Endothelial cell of umbilical vein (primary cell): ENCODE data around the gene BASP1.

Source experiments
- EZH2 ChIP-seq: IDR thresholded peaks from 2 replicates; pipeline ENCODE4 v1.6.1; 2012; ENCODE audit warnings: borderline replicate concordance, low read depth, mild to moderate bottlenecking, moderate library complexity, low read length, inconsistent platforms; ENCODE audit not compliant: severe bottlenecking
- FOS ChIP-seq: IDR thresholded peaks from 2 replicates; pipeline ENCODE4 v1.6.1; 2011; ENCODE audit warnings: mild to moderate bottlenecking, low read length, moderate library complexity, borderline replicate concordance; ENCODE audit not compliant: insufficient read depth
- GATA2 ChIP-seq: IDR thresholded peaks from 2 replicates; pipeline ENCODE4 v1.7.0; 2011; ENCODE audit warnings: low read depth, mild to moderate bottlenecking, moderate library complexity, mixed read lengths, low read length; ENCODE audit not compliant: insufficient read length, insufficient read depth
- MYC ChIP-seq: IDR thresholded peaks from one replicate; pipeline ENCODE4 v1.6.1; 2011; ENCODE audit warnings: mild to moderate bottlenecking, low read depth, low read length
- POLR2A ChIP-seq: IDR thresholded peaks from 2 replicates; pipeline ENCODE4 v1.6.1; 2012; ENCODE audit warnings: low read depth, mild to moderate bottlenecking, control low read depth, low read length
- TF ChIP-seq, protein P1 (sequence below): IDR thresholded peaks from 2 replicates; pipeline ENCODE4 v1.6.1; 2011; ENCODE audit not compliant: insufficient read depth, insufficient read length
- TF ChIP-seq, protein P2 (sequence below), 2 donors: IDR thresholded peaks; 1 replicate in 1 of 2; 2 replicates in 1 of 2; pipeline ENCODE4 v1.5.1; 2011; ENCODE audit warnings: low read length in 2 of 2, mild to moderate bottlenecking in 2 of 2, moderate library complexity in 2 of 2, control low read depth in 1 of 2, inconsistent platforms in 1 of 2, low read depth in 1 of 2; ENCODE audit not compliant: insufficient read depth in 1 of 2; ENCODE audit errors: extremely low read depth in 1 of 2

DNA sequence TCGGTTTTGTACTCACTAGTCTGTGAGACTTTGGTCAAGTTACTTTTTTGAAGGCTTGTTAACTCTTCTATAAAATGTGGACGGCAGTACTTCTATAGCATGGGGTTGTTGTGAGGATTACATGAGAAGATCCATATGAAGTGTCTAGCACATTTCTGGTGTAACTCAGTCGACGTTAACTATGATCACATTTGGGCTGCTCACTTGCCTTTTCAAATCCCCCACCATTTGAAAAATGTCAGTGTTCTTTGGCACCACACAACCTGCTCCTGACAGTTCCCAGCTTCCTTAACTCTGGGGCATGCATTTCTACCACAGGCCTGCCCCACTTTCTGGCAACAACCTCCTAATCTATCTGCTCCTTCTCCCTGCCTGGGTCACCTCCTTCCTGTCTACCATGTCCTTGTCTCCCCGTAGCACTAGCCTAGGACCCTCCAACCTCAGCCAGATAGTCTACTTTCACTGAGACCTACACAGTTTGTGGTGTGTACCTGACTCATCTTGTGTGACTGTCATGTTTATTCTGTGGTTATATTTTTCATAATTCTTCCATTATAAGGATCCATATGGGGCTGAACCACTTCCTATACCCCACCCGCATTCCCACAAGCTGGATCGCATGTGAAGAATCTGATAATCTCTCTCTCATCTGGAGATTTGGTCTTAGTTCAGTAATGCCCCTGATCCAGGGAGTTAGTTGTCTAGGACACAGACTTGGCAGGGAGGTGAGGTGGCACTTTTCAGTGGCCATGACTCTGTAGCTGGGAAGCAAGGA is 30.2 kb upstream of the BASP1 start:
- no peak for TF ChIP-seq EZH2
- TF ChIP-seq, protein P1, sequence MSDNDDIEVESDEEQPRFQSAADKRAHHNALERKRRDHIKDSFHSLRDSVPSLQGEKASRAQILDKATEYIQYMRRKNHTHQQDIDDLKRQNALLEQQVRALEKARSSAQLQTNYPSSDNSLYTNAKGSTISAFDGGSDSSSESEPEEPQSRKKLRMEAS = no peak
- TF ChIP-seq, protein P2, sequence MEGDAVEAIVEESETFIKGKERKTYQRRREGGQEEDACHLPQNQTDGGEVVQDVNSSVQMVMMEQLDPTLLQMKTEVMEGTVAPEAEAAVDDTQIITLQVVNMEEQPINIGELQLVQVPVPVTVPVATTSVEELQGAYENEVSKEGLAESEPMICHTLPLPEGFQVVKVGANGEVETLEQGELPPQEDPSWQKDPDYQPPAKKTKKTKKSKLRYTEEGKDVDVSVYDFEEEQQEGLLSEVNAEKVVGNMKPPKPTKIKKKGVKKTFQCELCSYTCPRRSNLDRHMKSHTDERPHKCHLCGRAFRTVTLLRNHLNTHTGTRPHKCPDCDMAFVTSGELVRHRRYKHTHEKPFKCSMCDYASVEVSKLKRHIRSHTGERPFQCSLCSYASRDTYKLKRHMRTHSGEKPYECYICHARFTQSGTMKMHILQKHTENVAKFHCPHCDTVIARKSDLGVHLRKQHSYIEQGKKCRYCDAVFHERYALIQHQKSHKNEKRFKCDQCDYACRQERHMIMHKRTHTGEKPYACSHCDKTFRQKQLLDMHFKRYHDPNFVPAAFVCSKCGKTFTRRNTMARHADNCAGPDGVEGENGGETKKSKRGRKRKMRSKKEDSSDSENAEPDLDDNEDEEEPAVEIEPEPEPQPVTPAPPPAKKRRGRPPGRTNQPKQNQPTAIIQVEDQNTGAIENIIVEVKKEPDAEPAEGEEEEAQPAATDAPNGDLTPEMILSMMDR (IDR thresholded peaks at IDR 0.05; ENCODE audit: extremely low read depth in 1 of 2, insufficient read depth in 1 of 2, low read depth in 1 of 2, low read length in 2 of 2) = no peak
- TF ChIP-seq POLR2A = no peak
- no peak for TF ChIP-seq FOS
- TF ChIP-seq GATA2 = no peak
- TF ChIP-seq MYC = no peak
